NCI-H2227 (cell line): Measurements from ENCODE around the gene ATP13A3.
"Not testable (repeated sequence)": the region's sequence is repeated elsewhere in the genome, so short reads cannot be mapped to it uniquely, and the experiment has no call there.

Experiments
- DNase-seq: peaks from one replicate; lab custom pipeline; 2025; ENCODE audit not compliant: unreplicated experiment; lab: John Stamatoyannopoulos, UW

The ATP13A3 gene

DNA sequence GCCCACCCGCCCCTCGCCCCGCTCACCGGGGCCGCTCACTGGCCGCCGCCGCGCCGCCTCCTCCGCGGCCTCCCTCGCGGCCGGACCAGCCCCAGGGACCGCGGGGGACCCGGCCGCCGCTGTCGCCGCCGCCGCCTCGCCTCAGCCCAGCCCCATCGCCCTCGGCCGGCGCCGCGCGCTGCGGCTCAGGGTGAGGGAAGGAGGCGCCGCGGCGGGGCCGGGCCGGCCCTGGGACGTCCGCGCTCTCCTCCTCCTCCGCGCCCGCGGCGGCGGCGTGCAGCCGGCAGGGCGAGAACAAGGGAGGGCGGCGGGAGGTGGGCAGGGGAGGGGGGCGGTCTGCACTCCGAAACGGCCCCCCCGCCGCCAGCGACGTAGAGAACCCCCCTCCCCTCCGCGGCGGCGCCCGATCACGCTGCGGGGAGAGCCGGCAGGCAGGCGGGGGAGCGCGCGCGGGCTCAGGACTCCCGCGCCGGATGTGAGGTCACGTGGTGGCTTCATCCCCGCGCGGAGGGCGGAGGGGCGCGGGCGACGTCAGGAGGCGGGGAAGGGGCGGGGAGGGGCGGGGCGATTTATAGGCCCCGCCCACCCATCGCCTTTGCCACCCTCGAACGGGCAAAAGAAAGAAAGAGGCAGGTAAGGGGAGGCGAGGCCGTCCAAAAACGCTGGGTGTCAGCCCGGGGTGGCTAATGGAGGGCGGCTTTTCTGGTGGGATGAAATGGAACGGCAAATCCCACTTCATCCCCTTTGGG is at the start of gene ATP13A3:
Gene ATP13A3 (minus strand): TSS at position 463 of the 749 bp plus-strand sequence. CDS start 24,812 bp downstream, outside the sequence.
- DNase-seq, result peak; percentile 96

DNA sequence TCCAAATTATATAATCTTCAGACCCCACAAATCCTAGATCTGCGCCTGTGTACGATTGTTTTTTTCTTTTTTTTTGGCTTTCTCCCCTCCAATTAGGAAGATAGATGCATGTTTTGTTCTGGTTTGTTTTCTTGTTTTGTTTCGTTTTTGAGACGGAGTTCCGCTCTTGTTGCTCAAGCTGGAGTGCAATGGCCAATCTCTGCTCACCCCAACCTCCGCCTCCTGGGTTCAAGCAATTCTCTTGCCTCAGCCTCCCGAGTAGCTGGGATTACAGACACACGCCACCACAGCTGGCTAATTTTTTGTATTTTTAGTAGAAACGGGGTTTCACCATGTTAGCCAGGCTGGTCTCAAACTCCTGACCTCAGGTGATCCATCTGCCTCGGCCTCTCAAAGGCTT is 48.4 kb upstream of the ATP13A3 start:
- not testable (repeated sequence) for DNase-seq

DNA sequence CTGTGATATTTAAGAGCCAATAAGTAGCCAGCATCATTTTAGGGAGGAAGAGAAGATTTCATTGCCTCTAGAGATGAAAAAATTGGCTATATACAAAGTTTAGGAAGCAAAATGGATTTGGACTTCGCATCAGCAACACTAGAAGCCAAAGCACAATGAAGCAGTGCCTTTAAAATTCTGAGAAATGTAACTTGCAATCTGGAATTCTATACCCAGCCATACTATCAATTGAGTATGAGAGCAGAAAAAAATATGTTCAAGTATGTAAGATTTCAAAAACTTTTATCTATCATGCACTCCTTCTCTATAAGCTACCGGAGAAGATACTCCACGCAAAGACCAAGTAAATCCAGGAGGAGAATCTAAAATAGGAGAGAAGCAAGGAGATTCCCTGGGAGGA is 47.4 kb upstream of the ATP13A3 start:
- no peak for DNase-seq

DNA sequence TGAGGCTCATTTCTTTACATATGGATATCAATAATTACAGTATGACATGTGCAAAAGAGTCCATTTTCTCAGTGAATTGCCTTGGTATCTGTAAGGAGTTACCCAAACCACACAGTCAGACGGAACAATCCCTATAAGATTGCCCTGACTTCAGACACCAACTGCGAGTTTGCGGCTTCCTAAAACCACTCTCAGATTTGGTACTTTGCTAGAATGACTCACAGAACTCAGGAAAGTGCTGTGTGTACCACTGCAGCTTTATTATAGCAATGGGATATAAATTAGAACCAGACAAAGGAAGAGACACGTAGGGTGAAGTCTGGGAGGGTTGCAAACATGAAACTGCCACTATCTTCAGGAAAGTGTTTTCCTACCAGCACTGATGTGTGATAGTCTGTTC is 45.8 kb upstream of the ATP13A3 start:
- DNase-seq, result no peak

DNA sequence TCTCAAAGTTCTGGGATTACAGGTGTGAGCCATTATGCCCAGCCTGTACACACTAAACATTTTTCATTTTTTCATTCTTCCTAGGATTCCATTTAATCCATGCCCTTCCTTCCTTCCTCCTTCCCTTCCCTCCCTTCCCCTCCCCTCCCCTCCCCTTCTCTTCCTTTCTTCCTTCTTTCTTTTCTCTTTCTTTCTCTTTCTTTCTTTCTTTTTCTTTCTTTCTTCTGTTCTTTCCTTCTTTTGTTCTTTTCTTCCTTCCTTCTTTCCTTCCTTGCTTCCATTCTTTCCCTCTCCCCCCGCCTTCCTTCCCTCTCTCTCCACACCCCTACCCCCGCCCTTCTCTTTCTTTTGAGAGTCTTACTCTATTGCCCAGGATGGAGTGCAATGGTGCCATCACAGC is 40.9 kb upstream of the ATP13A3 start:
- DNase-seq, result no peak

DNA sequence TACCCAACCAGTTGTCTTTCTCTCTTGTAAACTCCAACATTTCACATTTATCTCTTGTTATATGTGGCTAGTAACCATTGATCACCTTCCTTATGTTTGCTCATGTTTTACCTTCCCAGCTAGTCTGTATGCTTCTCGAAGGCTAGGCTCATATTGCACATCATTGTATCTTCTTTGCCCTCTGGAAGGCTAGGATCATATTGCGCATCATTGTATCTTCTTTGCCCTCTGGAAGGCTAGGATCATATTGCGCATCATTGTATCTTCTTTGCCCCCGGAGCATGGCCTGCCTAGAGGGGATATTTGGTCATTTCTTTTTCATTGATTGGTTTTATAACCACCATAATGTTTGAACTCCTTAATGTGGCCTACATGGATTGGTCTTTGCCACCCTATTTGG is 39.4 kb upstream of the ATP13A3 start:
- no peak for DNase-seq

DNA sequence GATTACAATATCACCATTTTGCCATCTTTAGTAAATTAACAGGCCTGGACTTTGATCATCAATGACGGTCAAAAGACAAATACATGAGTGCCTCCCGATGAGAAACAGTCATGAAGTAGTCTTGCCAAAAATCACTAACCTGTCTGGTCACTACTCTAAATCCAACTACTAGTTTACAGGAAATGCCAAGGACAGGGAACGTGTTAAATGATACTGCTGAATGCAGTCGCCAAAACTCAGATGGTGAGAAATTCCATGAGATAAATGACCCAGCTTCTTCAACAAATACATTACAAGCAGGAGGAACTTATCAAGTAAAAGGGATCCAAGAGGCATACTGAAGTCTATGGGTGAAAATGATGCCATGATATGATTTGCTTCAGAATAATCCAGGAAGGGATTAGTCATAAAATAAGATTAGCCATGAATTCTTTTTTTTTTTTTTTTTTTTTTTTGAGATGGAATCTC is 35.8 kb upstream of the ATP13A3 start:
- DNase-seq, result no peak

DNA sequence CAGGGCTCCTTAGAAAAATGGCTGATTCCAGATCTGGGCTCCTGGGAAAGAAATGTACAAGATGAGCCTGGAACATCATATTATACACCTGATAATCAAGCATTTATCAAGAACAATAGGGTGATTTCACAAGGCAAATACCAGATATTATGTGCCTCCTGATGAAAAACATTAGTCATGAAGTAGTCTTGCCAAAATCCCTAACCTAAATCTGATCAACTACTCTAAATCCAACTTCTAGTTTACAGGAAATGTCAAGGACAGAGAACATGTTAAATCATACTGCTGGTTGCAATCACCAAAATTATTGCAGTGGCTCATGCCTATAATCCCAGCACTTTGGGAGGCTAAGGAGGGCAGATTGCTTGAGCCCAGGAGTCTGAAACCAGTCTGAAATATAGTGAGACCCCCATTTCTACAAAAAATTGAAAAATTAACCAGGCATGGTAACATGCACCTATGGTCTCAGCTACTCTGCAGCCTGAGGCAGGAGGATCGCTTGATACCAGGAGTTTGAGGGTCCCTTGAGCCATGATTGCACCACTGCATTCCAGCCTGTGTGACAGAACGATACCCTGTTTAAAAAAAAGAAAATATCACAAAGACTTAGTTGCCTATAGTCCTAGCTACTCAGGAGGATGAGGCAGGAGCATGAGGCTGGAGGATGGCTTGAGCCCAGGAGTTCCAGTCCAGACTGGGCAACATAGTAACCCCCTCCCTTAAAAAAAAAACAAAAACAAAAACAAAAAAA is 34.9 kb upstream of the ATP13A3 start:
- no peak for DNase-seq

DNA sequence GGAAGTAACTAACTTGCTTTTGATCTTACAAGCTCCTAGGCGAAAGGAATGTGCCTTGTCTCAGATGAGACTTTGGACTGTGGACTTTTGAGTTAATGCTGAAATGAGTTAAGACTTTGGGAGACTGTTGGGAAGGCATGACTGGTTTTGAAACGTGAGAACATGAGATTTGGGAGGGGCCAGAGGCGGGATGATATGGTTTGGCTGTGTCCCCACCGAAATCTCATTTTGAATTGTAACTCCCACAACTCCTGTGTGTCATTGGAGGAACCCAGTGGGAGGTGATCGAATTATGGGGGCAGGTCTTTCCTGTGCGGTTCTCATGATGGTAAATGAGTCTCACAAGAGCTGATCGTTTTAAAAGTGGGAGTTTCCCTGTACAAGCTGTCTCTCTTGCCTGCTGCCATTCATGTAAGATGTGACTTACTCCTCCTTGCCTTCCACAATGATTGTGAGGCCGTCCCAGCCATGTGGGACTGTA is 33.9 kb upstream of the ATP13A3 start:
- not testable (repeated sequence) for DNase-seq

DNA sequence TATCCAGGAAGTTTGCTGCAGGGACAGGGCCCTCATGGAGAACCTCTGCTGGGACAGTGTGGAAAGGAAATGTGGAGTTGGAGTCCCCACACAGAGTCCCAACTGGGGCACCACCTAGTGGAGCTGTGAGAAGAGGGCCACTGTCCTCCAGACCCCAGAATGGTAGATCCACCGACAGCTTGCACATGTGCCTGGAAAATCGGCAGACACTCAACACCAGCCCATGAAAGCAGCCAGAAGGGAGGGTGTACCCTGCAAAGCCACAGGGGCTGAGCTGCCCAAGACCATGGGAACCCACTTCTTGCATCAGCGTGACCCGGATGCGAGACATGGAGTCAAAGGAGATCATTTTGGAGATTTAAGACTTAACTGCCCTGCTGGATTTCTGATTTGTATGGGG is 33.4 kb upstream of the ATP13A3 start:
- DNase-seq, result not testable (repeated sequence)

DNA sequence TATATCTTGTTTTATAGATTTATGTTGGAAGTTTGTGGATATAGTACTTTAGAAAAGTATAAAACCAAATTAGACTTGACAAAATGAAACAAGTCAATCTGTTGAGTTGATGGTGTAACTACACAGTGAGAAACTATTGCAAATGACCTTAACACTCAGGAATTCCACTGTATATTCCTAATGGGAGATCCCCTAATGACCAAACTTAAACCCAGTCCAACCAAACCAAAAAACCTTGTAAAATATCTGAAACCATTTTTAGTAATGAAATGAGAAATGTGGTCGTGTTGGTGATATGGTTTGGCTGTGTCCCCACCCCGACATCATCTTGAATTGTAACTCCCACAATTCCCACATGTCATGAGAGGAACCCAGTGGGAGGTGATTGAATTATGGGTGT is 31.9 kb upstream of the ATP13A3 start:
- DNase-seq, result no peak

DNA sequence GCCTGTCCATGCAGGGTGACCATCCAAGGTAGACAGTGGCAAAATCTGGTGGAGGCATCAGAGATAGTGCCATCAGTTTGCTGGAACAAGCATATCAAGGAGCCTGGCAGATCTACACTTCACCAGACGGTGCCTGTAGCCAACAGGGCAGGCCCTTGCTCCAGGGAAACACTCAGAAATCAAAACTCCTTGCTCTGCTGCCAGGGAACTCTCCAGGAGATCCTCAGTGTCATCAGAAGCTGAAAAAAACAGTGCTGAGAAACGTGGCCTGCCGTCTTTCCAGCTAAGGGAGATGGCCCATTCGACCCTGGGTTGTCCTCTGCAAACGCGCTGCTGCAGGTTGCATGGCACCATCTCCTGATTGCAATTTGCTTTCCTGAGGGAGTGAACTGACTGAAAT is 30.5 kb upstream of the ATP13A3 start:
- DNase-seq, result no peak

DNA sequence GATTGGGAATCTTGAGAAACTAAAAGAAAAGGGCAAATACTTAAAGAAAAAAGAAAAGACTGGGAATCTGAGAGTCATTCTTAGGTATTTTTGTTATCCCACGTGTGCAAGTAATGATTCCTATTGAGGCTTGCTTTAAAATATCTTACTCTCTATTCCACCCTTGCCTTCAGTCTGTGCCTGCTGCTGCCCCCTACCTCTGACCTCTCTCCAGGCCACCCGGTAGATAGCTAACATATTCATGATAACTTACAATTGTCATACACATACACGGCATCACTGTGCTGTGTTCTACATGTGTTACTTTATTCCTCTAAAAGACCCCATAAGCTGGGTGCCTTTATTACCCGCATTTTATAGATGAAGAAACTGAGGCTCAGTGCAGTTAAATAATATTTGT is 27.8 kb upstream of the ATP13A3 start:
- DNase-seq, result no peak

DNA sequence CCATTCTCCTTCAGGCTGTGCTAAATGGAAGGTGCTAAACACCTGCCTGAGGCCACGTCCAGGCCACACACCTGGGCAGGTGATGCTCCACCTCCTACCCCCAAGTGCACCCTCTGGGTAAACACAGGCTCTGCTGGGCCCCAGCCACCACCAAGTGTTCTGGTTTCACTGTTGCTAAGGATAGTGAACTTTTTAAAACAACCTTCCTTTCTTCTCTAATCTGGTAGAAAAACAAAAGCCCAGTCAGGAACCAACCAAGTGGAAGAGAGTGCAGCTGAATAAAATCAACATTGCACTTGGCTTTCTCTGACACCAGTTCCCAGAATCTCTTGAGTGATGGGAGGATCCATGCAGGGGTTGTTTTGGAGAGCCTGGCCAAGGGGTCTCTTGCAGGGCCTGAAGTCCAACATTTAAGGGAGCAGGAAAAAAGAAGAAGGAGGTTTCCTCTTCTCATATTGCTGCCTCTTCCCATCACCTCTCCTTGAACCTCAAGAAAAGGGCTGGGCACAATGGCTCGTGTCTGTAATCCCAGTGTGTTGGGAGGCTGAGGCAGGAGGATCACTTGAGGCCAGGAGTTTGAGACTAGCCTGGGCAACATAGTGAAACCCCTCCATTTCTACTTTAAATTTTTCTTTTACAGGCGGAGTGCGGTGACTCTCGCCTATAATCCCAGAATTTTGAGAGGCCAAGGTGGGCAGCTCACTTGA is 26.2 kb upstream of the ATP13A3 start:
- DNase-seq, result no peak

DNA sequence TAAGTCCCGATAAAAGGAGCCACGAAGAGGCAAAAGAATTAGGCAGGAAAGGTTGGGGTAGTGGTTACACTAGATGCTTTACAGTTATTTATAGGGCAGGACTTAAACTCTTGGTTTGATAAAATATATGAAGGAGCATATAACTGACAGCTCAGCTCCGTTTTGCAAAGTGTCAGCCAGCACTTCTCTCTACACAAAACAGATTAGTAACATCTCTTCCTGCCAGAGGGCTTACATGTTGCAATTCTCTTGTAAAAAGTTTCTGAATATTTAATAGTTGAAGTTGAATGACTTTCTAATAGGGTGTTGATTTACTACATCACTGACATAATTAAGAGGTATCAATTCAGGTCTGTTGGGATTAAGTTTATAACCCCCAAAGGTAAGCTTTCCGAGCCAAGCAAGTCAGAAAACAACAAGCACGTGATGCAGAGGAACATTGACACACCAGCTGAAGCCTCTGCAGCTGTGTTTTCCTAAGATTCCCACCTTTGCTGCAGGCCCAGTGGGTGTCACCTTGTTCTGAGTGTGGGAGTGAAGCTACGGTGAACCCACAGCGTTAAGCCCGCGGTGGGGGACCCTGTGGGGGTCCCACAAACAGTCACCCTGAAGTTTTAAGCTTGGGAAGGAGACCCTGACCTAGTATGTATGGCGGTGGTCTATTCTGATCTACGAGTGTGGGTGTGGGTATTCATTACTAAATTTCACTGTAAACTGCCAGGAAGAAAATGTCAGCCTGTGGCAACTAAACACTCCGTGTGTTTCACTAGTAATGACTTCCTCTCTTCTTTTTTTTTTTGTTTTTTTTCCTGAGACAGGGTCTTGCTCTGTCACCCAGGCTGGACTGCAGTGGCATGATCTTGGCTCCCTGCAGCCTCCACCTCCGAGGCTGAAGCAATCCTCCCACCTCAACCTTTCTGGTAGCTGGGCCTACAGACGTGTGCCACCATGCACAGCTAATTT is 22.0 kb upstream of the ATP13A3 start:
- no peak for DNase-seq

DNA sequence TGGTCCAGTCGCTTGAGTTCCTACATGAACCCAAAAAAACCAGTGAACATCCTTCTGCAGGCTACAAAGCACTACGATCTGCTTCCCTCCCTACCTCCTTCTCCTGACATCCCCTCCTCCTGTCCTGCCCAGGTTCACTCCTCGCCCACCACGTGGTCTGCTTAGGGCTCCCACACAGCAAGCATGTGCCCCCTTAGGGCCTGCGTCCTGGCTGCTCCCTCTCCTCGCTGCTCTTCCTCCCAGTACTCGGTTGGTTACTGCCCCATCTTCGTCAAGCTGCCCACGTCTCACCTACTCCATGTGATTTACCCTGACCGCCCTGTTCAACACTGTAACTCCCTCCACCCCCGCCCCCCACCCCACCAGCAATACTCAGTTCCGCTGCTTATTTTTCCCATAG is 20.8 kb upstream of the ATP13A3 start:
- no peak for DNase-seq

DNA sequence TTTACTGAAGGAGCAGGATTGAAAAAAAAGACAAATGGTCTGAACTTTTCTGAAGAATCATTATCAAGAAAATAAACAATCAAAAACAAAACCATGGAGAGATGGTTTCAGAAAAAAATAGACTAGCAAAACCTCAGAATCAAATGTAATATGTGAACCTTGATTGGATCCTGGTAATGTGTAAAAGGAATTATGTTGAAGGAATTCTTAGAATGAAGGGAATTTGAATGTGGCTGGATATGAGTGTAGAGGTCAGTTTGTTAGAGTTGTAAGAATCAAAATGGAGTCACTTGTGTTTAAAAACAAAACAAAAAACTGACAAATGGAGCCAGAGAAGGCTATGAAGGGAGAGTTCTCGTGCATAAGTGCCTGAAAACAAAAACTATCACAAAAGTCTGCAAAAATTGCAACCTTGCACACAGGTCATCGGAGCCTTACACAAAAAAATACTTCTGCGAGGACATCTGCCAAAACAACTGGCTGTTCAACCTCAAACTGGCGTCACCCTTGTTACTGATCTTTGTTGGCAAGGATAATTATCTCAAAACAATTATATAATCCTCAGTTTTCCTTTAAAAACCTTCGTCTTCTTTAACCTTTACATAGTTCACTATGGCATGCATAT is 19.1 kb upstream of the ATP13A3 start:
- DNase-seq, result no peak

DNA sequence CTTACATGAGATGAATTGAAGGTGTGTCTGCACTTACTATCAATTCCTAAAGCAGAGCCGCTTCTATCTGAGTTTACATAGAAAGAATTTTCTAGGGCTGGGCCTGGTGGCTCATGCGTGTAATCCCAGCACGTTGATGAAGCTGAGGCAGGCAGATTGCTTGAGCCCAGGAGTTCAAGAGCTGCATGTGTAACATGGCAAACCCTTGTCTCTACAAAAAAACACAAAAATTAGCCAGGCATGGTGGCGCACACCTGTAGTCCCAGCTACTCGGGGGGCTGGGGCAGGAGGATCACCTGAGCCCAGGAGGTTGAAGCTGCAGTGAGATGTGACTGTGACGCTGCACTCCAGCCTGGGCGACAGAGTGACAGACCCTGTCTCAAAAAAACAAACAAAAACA is 18.1 kb upstream of the ATP13A3 start:
- no peak for DNase-seq

DNA sequence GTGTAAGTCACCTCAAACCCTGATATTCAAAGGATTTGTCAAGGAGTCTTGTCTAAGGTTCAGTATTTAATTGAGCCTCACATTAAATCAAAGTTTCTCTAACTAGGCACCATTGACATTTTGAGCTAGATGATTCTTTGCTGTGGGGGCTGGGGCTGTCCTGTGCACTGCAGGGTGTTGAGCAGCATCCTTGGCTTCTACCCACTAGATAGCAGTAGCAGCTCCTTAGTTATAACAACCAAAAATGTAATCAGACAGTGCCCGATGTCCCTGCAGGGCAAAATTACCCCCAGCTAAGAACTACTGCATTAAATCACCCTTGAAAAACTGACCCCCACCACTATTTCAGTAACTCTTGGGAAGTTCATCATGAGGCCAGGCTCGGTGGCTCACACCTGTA is 17.3 kb upstream of the ATP13A3 start:
- no peak for DNase-seq

DNA sequence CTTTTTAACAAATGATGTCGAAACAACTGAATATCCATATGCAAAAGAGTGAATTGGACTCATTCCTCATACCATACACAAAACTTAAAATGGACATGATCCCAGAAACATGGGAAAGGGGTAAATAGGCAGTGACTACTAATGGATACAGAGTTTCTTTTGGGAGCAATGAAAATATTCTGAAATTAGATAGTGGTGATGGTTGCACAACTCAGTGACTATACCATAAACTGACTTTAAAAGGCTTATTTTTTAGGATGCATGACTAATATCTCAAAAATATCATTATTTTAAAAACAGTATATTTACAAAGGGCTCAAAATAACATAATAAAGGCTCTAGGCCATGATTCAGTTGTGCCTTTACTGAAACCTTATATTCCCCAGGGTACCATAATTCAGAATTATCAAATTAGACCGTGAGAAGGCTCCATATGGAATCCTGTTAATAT is 16.3 kb upstream of the ATP13A3 start:
- DNase-seq, result no peak
